ENCODE measurements around the gene TH.

Gene TH

GRCh38 chr11:2200957-2201519 lies 29.4 kb upstream of the TH start:
- POLR2A ChIA-PET = interaction anchor here (0.9 kb wide), 1 partner anchor 177 kb away, joined by 3 read pairs; no protein-coding TSS in a partner anchor
- DNase-seq (ENCODE audit: extremely low spot score) = no peak
- CTCF ChIA-PET = interaction anchor here (1.3 kb wide), 1 partner anchor 104 kb away, joined by 5 read pairs; no protein-coding TSS in a partner anchor
- TF ChIP-seq CTCF (IDR thresholded peaks at IDR 0.05; ENCODE audit: control extremely low read depth, extremely low read depth, low read depth, missing control alignments) = no peak

GRCh38 chr11:2200536-2200935 lies 28.9 kb upstream of the TH start:
- CTCF ChIA-PET = no interaction called here
- POLR2A ChIA-PET = interaction anchor here (0.9 kb wide), 1 partner anchor 178 kb away, joined by 3 read pairs; no protein-coding TSS in a partner anchor
- no peak for DNase-seq (ENCODE audit: extremely low spot score)
- no peak for TF ChIP-seq CTCF (IDR thresholded peaks at IDR 0.05; ENCODE audit: control extremely low read depth, extremely low read depth, low read depth, missing control alignments)

- no peak for DNase-seq (ENCODE audit: extremely low spot score)
- TF ChIP-seq CTCF (IDR thresholded peaks at IDR 0.05; ENCODE audit: control extremely low read depth, extremely low read depth, low read depth, missing control alignments) = no peak
- ChIA-PET POLR2A (interaction anchor here (0.9 kb wide), 1 partner anchor 178 kb away, joined by 3 read pairs; no protein-coding TSS in a partner anchor), CTCF (interaction anchor here (1.0 to 3.2 kb wide), 4 partner anchors 15 to 284 kb away, joined by 3 to 46 read pairs (median 3); no protein-coding TSS in a partner anchor)
These were observed 28.1 kb upstream of the TH start for GRCh38 chr11:2199466-2200341.

GRCh38 chr11:2198621-2199365 lies 27.2 kb upstream of the TH start:
- POLR2A ChIA-PET = no interaction called here
- CTCF ChIA-PET = interaction anchor here (0.9 to 3.2 kb wide), 12 partner anchors 11 to 505 kb away, joined by 3 to 46 read pairs (median 4); no protein-coding TSS in a partner anchor
- DNase-seq (ENCODE audit: extremely low spot score) = no peak
- no peak for TF ChIP-seq CTCF (IDR thresholded peaks at IDR 0.05; ENCODE audit: control extremely low read depth, extremely low read depth, low read depth, missing control alignments)

- ChIA-PET POLR2A (no interaction called here), CTCF (interaction anchor here (0.8 to 3.2 kb wide), 12 partner anchors 12 to 504 kb away, joined by 3 to 46 read pairs (median 4); no protein-coding TSS in a partner anchor)
- no peak for DNase-seq (ENCODE audit: extremely low spot score)
- TF ChIP-seq CTCF (IDR thresholded peaks at IDR 0.05; ENCODE audit: control extremely low read depth, extremely low read depth, low read depth, missing control alignments) = no peak
These were observed 26.3 kb upstream of the TH start for GRCh38 chr11:2197771-2198520.
